IPS DF 6.9 (cell line): ENCODE results near the gene STRN3.
"Not testable (repeated sequence)": the region's sequence is repeated elsewhere in the genome, so short reads cannot be mapped to it uniquely, and the experiment has no call there.

Experiments used
- DNase-seq: peaks from one replicate; pipeline ENCODE4 v3.0.0-alpha.2; 2013; ENCODE audit warnings: low read depth, low spot score
- H3K27ac ChIP-seq: one replicate; pipeline ENCODE4 v1.5.1; 2013; ENCODE audit warnings: low read length, control low read depth
- H3K27me3 ChIP-seq: 2 replicates; pipeline ENCODE4 v1.6.1; 2013; ENCODE audit warnings: mild to moderate bottlenecking, low read length; ENCODE audit not compliant: control insufficient read depth, insufficient read depth
- H3K36me3 ChIP-seq: 2 replicates; pipeline ENCODE4 v1.6.1; 2013; ENCODE audit warnings: low read length; ENCODE audit not compliant: control insufficient read depth, insufficient read depth
- H3K4me1 ChIP-seq: 2 replicates; pipeline ENCODE4 v1.6.1; 2013; ENCODE audit warnings: low read length; ENCODE audit not compliant: control insufficient read depth, insufficient read depth
- H3K4me3 ChIP-seq: 2 replicates; pipeline ENCODE4 v1.5.1; 2013; ENCODE audit warnings: mild to moderate bottlenecking, low read length
- H3K9me3 ChIP-seq: 2 replicates; pipeline ENCODE4 v1.6.1; 2013; ENCODE audit warnings: low read length, inconsistent platforms; ENCODE audit not compliant: control insufficient read depth, insufficient read depth
- WGBS: extraction: QIAGEN DNeasy Blood & Tissue Kit; methylation state at CpG from one replicate; pipeline ENCODE4 v1.1.7; 2013; ENCODE audit warnings: mixed read lengths, missing lambda C conversion rate; ENCODE audit not compliant: insufficient read length, insufficient coverage; 5-methylcytosine and 5-hydroxymethylcytosine counted together

The STRN3 gene

DNA sequence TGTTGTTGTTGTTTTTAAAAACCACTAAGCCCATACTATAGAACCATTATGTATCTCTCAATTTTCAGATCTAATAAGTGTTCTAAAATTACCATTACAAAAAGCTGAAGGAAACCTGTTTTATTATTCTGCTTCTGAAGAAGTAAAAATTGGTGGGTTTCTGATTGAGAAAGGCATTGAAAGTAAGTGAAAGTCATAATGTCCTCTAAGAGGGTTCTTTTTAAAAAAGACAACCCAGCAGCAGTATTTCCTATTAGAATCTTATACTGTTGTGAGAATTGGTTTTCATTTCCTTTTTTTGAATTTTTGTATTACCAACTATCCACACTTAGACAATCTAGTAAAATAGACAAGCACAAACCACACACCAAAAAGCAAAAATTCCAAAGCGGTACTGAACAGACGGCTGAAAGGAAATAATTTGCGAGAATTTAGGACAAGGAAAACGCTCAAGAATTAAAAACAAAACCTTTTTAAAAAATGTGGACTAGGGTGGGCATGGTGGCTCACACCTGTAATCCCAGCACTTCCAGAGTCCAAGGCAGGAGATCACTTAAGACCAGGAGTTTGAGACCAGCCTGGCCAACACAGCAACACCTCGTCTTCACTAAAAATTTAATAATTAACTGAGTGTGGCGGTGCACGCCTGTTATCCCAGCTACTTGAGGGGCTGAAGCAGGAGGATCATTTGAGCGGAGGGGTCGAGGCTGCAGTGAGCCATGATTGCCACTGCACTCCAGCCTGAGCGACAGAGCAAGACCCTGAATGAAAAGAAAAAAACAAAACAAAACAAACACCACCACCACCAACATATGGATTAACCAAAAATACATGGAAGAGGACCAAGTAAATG is 67.4 kb downstream of the STRN3 start:
- WGBS: no CpG with 5 or more reads among the region's 10 CpGs
- Histone ChIP-seq H3K27me3 (no peaks in the 10 kb centered on the region), H3K4me1 (no peaks in the 10 kb centered on the region), H3K9me3 (no peaks in the 10 kb centered on the region), H3K27ac (no peak overlapping the region), H3K36me3 (no peaks in the 10 kb centered on the region), H3K4me3 (no peak overlapping the region)
- DNase-seq: no peak

DNA sequence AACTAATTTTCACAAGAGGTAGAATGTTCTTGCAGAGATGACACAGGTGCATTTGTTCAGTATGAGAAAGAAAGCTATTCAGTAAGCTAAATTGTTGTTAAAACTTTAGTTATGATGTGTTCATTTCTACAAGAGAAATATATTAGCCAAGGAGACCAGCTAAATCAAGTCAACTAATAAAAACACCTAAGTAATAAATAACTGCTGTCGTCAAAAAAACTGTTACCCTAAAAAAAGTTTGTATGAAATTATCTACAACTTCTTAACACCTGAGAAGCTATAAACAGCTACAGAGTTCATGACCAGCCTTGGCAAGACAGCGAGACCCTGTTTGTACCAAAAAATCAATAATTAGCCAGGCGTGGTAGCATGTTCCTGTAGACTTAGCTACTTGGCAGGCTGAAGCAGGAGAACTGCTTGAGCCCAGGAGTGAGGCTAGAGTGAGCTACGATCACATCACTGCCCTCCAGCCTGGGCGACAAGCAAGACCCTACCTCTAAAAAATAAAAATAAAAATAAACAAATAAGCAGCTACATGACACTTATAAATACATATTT is 68.3 kb downstream of the STRN3 start:
- DNase-seq: no peak
- H3K36me3 ChIP-seq: no peaks in the 10 kb centered on the region

DNA sequence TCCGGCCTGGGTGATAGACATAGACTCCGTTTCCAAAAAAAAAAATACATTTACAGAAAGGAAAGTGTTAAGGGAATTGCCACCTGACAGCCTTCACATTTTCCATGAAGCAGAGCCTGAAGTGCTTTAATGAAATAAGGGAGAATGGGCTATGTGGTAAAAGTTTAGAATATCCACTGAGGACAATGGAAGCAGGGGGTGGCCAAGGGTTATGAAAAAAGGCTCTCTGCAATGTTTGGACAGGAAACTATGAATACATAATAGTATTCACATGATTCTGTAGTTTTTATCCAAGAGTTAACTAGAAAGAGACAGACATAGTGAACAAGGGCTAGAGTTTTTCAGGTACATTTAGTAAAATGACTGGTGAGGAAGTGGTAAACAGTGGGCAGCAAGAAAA is 76.5 kb downstream of the STRN3 start:
- WGBS: no CpG with 5 or more reads among the region's 2 CpGs
- Histone ChIP-seq H3K4me3 (no peak overlapping the region), H3K27me3 (no peaks in the 10 kb centered on the region), H3K27ac (no peak overlapping the region), H3K36me3 (0 out of 2 replicates have a peak, but pooled peaks cover 3% of the 10 kb centered on the region), H3K9me3 (no peaks in the 10 kb centered on the region), H3K4me1 (no peaks in the 10 kb centered on the region)
- DNase-seq: no peak

More for the DNA sequence above, 68.3 kb downstream of the STRN3 start:
- H3K4me1 ChIP-seq: no peaks in the 10 kb centered on the region
- H3K9me3 ChIP-seq: no peaks in the 10 kb centered on the region
- no peak overlapping the region for H3K27ac ChIP-seq
- no peaks in the 10 kb centered on the region for H3K27me3 ChIP-seq
- H3K4me3 ChIP-seq: no peak overlapping the region
- WGBS: no CpG with 5 or more reads among the region's 5 CpGs

- no peak for DNase-seq
- Histone ChIP-seq H3K27me3 (no peaks in the 10 kb centered on the region), H3K4me3 (no peak overlapping the region), H3K36me3 (0 out of 2 replicates have a peak, but pooled peaks cover 3% of the 10 kb centered on the region), H3K9me3 (no peaks in the 10 kb centered on the region), H3K4me1 (no peaks in the 10 kb centered on the region), H3K27ac (no peak overlapping the region)
- no CpG with 5 or more reads among the region's 4 CpGs for WGBS
Observed at GRCh38 chr14:30943694-30944093, 82.5 kb downstream of the STRN3 start.

DNA sequence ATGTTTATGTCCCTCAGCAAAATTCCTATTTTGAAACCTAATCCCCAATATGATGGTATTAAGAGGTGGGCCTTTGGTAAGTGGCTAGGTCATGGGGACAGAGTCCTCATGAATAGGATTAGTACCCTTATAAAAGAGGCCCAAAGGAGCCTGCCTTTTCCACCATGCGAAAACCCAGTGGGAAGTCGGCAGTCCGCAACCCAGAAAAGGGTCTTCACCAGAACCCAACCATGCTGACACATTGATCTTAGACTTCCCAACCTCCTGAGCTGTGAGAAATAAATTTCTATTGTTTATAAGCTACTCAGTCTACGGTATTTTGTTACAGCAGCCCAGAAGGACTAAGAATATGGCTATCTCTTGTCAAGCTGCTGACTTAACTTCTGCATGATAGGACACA is 85.3 kb downstream of the STRN3 start:
- Histone ChIP-seq H3K4me3 (no peak overlapping the region), H3K27me3 (no peaks in the 10 kb centered on the region), H3K9me3 (no peaks in the 10 kb centered on the region), H3K4me1 (no peaks in the 10 kb centered on the region), H3K36me3 (no peaks in the 10 kb centered on the region), H3K27ac (no peak overlapping the region)
- no peak for DNase-seq
- no CpG with 5 or more reads among the region's 4 CpGs for WGBS

- Histone ChIP-seq H3K27me3 (no peaks in the 10 kb centered on the region), H3K4me1 (no peaks in the 10 kb centered on the region), H3K4me3 (no peak overlapping the region), H3K27ac (no peak overlapping the region), H3K36me3 (no peaks in the 10 kb centered on the region), H3K9me3 (no peaks in the 10 kb centered on the region)
- no peak for DNase-seq
- WGBS: no CpG with 5 or more reads among the region's 2 CpGs
Observed at GRCh38 chr14:30938617-30939016, 87.6 kb downstream of the STRN3 start.

- H3K4me3 ChIP-seq: no peak overlapping the region
- no peaks in the 10 kb centered on the region for H3K27me3 ChIP-seq
- no peaks in the 10 kb centered on the region for H3K9me3 ChIP-seq
- WGBS: no CpG with 5 or more reads among the region's 2 CpGs
- H3K36me3 ChIP-seq: no peaks in the 10 kb centered on the region
- H3K27ac ChIP-seq: no peak overlapping the region
- H3K4me1 ChIP-seq: no peaks in the 10 kb centered on the region
- DNase-seq: no peak
Observed at GRCh38 chr14:30935445-30935844, 90.7 kb downstream of the STRN3 start.

GRCh38 chr14:30933937-30934336 is 92.2 kb downstream of the STRN3 start:
- no CpG with 5 or more reads among the region's 13 CpGs for WGBS
- not testable (repeated sequence) for H3K4me3 ChIP-seq, DNase-seq, H3K36me3 ChIP-seq, H3K4me1 ChIP-seq, H3K27me3 ChIP-seq, H3K9me3 ChIP-seq, H3K27ac ChIP-seq

DNA sequence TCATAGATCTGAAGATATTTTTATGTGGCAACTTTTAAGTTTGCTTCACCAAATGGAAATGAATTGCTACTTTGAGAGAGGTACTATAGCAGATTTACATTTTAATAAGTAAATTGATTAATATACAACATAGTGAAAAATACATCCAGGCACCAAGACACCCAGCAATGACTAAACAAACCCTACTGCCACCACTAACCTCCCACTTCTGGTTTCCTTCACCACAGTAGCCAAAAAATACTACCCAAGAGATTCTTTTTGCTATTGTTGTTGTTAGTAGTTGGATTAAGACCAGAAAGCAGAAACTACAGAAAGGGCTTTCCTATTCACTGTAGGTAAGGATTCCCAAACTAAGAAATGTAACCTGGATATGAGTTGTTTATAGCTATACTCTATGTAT is 97.7 kb downstream of the STRN3 start:
- DNase-seq: no peak
- H3K27ac ChIP-seq: no peak overlapping the region

DNA sequence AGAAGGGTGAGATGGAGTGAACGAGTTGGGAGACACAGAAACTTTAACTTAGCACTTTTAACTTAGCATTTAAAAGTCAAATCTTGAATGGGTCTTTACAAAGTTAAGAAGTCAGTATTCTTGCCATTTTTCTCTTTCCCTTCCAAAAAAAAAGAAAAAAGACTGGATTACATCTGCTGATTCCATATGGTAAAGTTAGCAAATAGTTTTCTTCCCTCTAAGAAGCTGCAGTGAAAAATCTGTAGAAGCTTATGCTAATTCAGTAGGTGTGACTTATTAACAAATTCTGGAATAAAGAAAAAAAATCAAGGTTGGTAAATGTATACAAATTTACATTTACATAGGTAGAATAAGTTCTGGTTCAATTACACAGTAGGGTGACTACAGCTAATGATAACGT is 100.9 kb downstream of the STRN3 start:
- H3K27ac ChIP-seq: no peak overlapping the region
- H3K36me3 ChIP-seq: no peaks in the 10 kb centered on the region
- H3K9me3 ChIP-seq: no peaks in the 10 kb centered on the region
- no peaks in the 10 kb centered on the region for H3K4me1 ChIP-seq
- no peak overlapping the region for H3K4me3 ChIP-seq
- WGBS: no CpG with 5 or more reads among the region's 2 CpGs
- no peak for DNase-seq
- no peaks in the 10 kb centered on the region for H3K27me3 ChIP-seq

More for the DNA sequence above, 97.7 kb downstream of the STRN3 start:
- Histone ChIP-seq H3K4me3 (no peak overlapping the region), H3K4me1 (no peaks in the 10 kb centered on the region), H3K36me3 (no peaks in the 10 kb centered on the region), H3K9me3 (no peaks in the 10 kb centered on the region), H3K27me3 (no peaks in the 10 kb centered on the region)

DNA sequence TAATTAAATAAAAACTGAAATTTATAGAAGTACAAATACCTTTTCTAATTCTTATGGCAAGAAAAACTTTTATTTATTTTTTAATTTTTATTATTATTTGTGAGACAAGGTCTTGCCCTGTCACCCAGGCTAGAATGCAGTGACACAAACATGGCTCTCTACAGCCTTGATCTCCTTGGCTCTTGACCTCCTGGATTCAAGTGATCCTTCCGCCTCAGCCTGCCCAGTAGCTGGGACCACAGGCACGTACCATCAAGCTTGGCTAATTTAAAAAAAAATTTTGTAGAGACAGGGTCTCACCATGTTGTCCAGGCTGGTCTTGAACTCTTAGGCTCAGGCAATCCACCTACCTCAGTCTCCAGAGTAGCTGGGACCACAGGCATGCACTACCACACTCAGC is 104.4 kb downstream of the STRN3 start:
- WGBS: no CpG with 5 or more reads among the region's 2 CpGs
- Histone ChIP-seq H3K4me3 (no peak overlapping the region), H3K27ac (no peak overlapping the region), H3K9me3 (no peaks in the 10 kb centered on the region), H3K36me3 (no peaks in the 10 kb centered on the region), H3K4me1 (no peaks in the 10 kb centered on the region), H3K27me3 (no peaks in the 10 kb centered on the region)
- no peak for DNase-seq
